ENCODE measurements around the gene SYCN.

The SYCN gene

GRCh38 chr19:39168258-39169142 lies 35.6 kb downstream of the SYCN start:
- TF ChIP-seq CTCF (IDR thresholded peaks at IDR 0.05; ENCODE audit: extremely low read depth, insufficient read depth, missing control alignments) = no peak
- DNase-seq (ENCODE audit: low spot score) = no peak
- in situ Hi-C loops (cut with MboI; ENCODE audit: low pct_unique_long_range_greater_than_20kb, low sequenced_read_pairs, unreplicated experiment) = no loop called here

GRCh38 chr19:39167461-39168257 lies 36.4 kb downstream of the SYCN start:
- DNase-seq (ENCODE audit: low spot score) = no peak
- in situ Hi-C loops (cut with MboI; ENCODE audit: low pct_unique_long_range_greater_than_20kb, low sequenced_read_pairs, unreplicated experiment) = no loop called here
- no peak for TF ChIP-seq CTCF (IDR thresholded peaks at IDR 0.05; ENCODE audit: extremely low read depth, insufficient read depth, missing control alignments)

GRCh38 chr19:39166571-39167391 lies 37.3 kb downstream of the SYCN start:
- no peak for DNase-seq (ENCODE audit: low spot score)
- in situ Hi-C loops (cut with MboI; ENCODE audit: low pct_unique_long_range_greater_than_20kb, low sequenced_read_pairs, unreplicated experiment) = no loop called here
- TF ChIP-seq CTCF (IDR thresholded peaks at IDR 0.05; ENCODE audit: extremely low read depth, insufficient read depth, missing control alignments) = no peak

GRCh38 chr19:39165857-39166256 lies 38.2 kb downstream of the SYCN start:
- DNase-seq (ENCODE audit: low spot score) = no peak
- in situ Hi-C loops (cut with MboI; ENCODE audit: low pct_unique_long_range_greater_than_20kb, low sequenced_read_pairs, unreplicated experiment) = no loop called here
- TF ChIP-seq CTCF (IDR thresholded peaks at IDR 0.05; ENCODE audit: extremely low read depth, insufficient read depth, missing control alignments) = no peak

GRCh38 chr19:39164289-39164688 lies 39.8 kb downstream of the SYCN start:
- no peak for DNase-seq (ENCODE audit: low spot score)
- no peak for TF ChIP-seq CTCF (IDR thresholded peaks at IDR 0.05; ENCODE audit: extremely low read depth, insufficient read depth, missing control alignments)
- in situ Hi-C loops (cut with MboI; ENCODE audit: low pct_unique_long_range_greater_than_20kb, low sequenced_read_pairs, unreplicated experiment) = no loop called here

- DNase-seq (ENCODE audit: low spot score) = no peak
- in situ Hi-C loops (cut with MboI; ENCODE audit: low pct_unique_long_range_greater_than_20kb, low sequenced_read_pairs, unreplicated experiment) = no loop called here
- TF ChIP-seq CTCF (IDR thresholded peaks at IDR 0.05; ENCODE audit: extremely low read depth, insufficient read depth, missing control alignments) = no peak
Measured at GRCh38 chr19:39163621-39164020, 40.4 kb downstream of the SYCN start.

Data from GM13977 (cell line).